HepG2 (cell line): Measurements from ENCODE around the gene CLDN14. TPM values are rescaled to one million over a fixed set of nuclear protein-coding genes. Genes with fewer than 3 reads are reported as not detected.

Experiments
- ATAC-seq: fragments of 200-7000 bp; cut with Tn5 transposase; 3 replicates; pipeline ENCODE4 v1.9.1; 2020; ENCODE audit warnings: mild to moderate bottlenecking, moderate library complexity
- BruUV-seq: library from RNA; stranded (reverse); fragments of 400-500 nt; replicated peaks from 2 replicates; lab custom pipeline; 2021; lab: Mats Ljungman, UMichigan
- CTCF ChIA-PET: fragments of 300-600 bp; formaldehyde crosslinking; extraction: SDS; loops from one replicate; lab custom pipeline; 2021; ENCODE audit warnings: low total read pairs, inconsistent platforms, low intra/inter-chr PET ratio; lab: Yijun Ruan, JAX
- POLR2A ChIA-PET: fragments of 350-600 bp; sonication (Branson Sonifier 250); formaldehyde crosslinking; loops from one replicate; lab custom pipeline; 2020; ENCODE audit warnings: antibody characterized with exemption, inconsistent platforms; lab: Yijun Ruan, JAX
- DNase-seq: peaks from one replicate; pipeline ENCODE4 v3.0.0-alpha.2; 2015; ENCODE audit warnings: low spot score
- FAIRE-seq: peaks from 3 replicates; lab custom pipeline; 2011; peaks lifted over from hg19 to GRCh38; lab: Jason Lieb, UNC
- H2AFZ ChIP-seq: one replicate; pipeline ENCODE4 v1.6.1; 2011; ENCODE audit warnings: low read length, inconsistent platforms
- H3K27ac ChIP-seq: fragments of 300-600 bp; 3 replicates; pipeline ENCODE4 v1.8.0; 2011; ENCODE audit warnings: mixed run types, mild to moderate bottlenecking, mixed read lengths, low read length, inconsistent platforms; ENCODE audit not compliant: insufficient read depth; ENCODE audit errors: extremely low read length
- H3K27me3 ChIP-seq, 2 experiments: fragments of 200-600 bp in 1 of 2; 2 replicates in 1 of 2; 3 replicates in 1 of 2; pipeline versions ENCODE4 v1.6.0 to v1.8.0; 2011; ENCODE audit warnings: low read length in 2 of 2, mild to moderate bottlenecking in 2 of 2, moderate library complexity in 2 of 2, inconsistent platforms in 1 of 2; ENCODE audit not compliant: insufficient read depth in 2 of 2, control insufficient read depth in 1 of 2
- H3K36me3 ChIP-seq, 2 experiments: fragments of 200-600 bp in 1 of 2; replicated peaks in 1 of 2; 2 replicates in 1 of 2; 3 replicates in 1 of 2; pipeline versions ENCODE4 v1.5.1 to v1.8.0; 2011; ENCODE audit warnings: low read length in 2 of 2, inconsistent platforms in 1 of 2; ENCODE audit not compliant: insufficient read depth in 2 of 2, control insufficient read depth in 1 of 2
- H3K4me1 ChIP-seq: 2 replicates; pipeline ENCODE4 v1.5.1; 2012; ENCODE audit warnings: low read length, inconsistent platforms; ENCODE audit not compliant: insufficient read depth
- H3K4me2 ChIP-seq: 2 replicates; pipeline ENCODE4 v1.6.0; 2011; ENCODE audit warnings: low read depth, low read length, inconsistent platforms
- H3K4me3 ChIP-seq, 3 experiments: fragments of 200-600 bp in 1 of 3; sonication (generic), shearing (Covaris generic) in 1 of 3; replicated peaks in 1 of 3; 2 replicates each; pipeline ENCODE4 v1.5.1; 2011 to 2016; ENCODE audit warnings: low read length in 3 of 3, inconsistent platforms in 2 of 3, low read depth in 2 of 3, mild to moderate bottlenecking in 2 of 3, control low read depth in 1 of 3, mixed read lengths in 1 of 3; ENCODE audit not compliant: insufficient read depth in 1 of 3
- H3K79me2 ChIP-seq: one replicate; pipeline ENCODE4 v1.6.1; 2011; ENCODE audit warnings: low read length, inconsistent platforms; ENCODE audit not compliant: insufficient read depth
- H3K9ac ChIP-seq: 2 replicates; pipeline ENCODE4 v1.6.0; 2011; ENCODE audit warnings: mild to moderate bottlenecking, low read depth, low read length, inconsistent platforms; ENCODE audit not compliant: insufficient read depth
- H3K9me3 ChIP-seq: 2 replicates; pipeline ENCODE4 v1.5.1; 2012; ENCODE audit warnings: mild to moderate bottlenecking, low read length
- H4K20me1 ChIP-seq: 2 replicates; pipeline ENCODE4 v1.6.0; 2011; ENCODE audit warnings: inconsistent platforms, mild to moderate bottlenecking, low read length, moderate library complexity; ENCODE audit not compliant: insufficient read depth
- EHMT2 ChIP-seq: fragments of 200-600 bp; sonication (generic); IDR thresholded peaks from 2 replicates; pipeline ENCODE4 v1.7.0; 2017; ENCODE audit warnings: antibody characterized with exemption, low read depth, low read length, borderline replicate concordance
- FOSL2 ChIP-seq: sonication (generic); formaldehyde crosslinking; IDR thresholded peaks from 2 replicates; pipeline ENCODE4 v1.4.0; 2020; ENCODE audit warnings: missing genetic modification reagents
- HNRNPLL ChIP-seq: fragments of 200-400 bp; formaldehyde crosslinking; IDR thresholded peaks from 2 replicates; pipeline ENCODE4 v1.6.1; 2017; ENCODE audit warnings: mild to moderate bottlenecking, low read depth, low read length; ENCODE audit not compliant: poor library complexity, severe bottlenecking
- IKZF1 ChIP-seq: fragments of 450-650 bp; IDR thresholded peaks from 2 replicates; pipeline ENCODE4 v1.7.1; 2016
- NFRKB ChIP-seq: fragments of 450-650 bp; IDR thresholded peaks from 2 replicates; pipeline ENCODE4 v1.6.1; 2017
- POLR2A ChIP-seq, 2 experiments: IDR thresholded peaks; 2 replicates each; pipeline ENCODE4 v1.6.1; 2011; ENCODE audit warnings: low read depth in 2 of 2, low read length in 2 of 2, mild to moderate bottlenecking in 1 of 2, moderate library complexity in 1 of 2; ENCODE audit not compliant: insufficient read depth in 1 of 2
- PRMT3 ChIP-seq: sonication (generic); formaldehyde crosslinking; IDR thresholded peaks from 2 replicates; pipeline ENCODE4 v1.8.1; 2022; ENCODE audit warnings: low read depth, mild to moderate bottlenecking, moderate library complexity, missing genetic modification reagents, borderline replicate concordance
- SOX13 ChIP-seq, 3 experiments: fragments of 450-650 bp in 1 of 3; sonication (generic) in 1 of 3; formaldehyde crosslinking in 1 of 3; IDR thresholded peaks in 2 of 3; conservative IDR thresholded peaks in 1 of 3; 2 replicates each; pipeline versions ENCODE4 v1.5.0 to v1.6.1; 2016 to 2020; ENCODE audit warnings: antibody characterized with exemption in 1 of 3, mild to moderate bottlenecking in 1 of 3, missing compliant biosample characterization in 1 of 3, missing genetic modification reagents in 1 of 3, moderate library complexity in 1 of 3
- SYNCRIP ChIP-seq: fragments of 200-400 bp; formaldehyde crosslinking; IDR thresholded peaks from 2 replicates; pipeline ENCODE4 v1.6.1; 2018; ENCODE audit warnings: mild to moderate bottlenecking, low read depth, low read length; ENCODE audit not compliant: insufficient read depth
- ZNF619 ChIP-seq: sonication (generic); formaldehyde crosslinking; IDR thresholded peaks from 2 replicates; pipeline ENCODE4 v1.4.0; 2020; ENCODE audit warnings: mild to moderate bottlenecking, missing genetic modification reagents
- ZNF629 ChIP-seq: sonication (generic); formaldehyde crosslinking; conservative IDR thresholded peaks from 2 replicates; pipeline ENCODE4 v1.5.0; 2020; ENCODE audit warnings: missing genetic modification reagents
- ZNF7 ChIP-seq: IDR thresholded peaks from 2 replicates; pipeline ENCODE4 v1.6.1; 2016; ENCODE audit warnings: missing biosample characterization, missing genetic modification reagents
- WGBS: methylation state at CpG from one replicate; pipeline ENCODE4 v1.1.6; 2017; ENCODE audit warnings: low lambda C conversion rate; 5-methylcytosine and 5-hydroxymethylcytosine counted together
- in situ Hi-C: cut with HindIII; loops from 2 replicates; pipeline ENCODE4 v1.10.0; 2017; ENCODE audit warnings: low pct_unique_long_range_greater_than_20kb; ENCODE audit not compliant: extremely low pct_ligation_motif_present
- intact Hi-C: fragments of 100-400 bp; cut with micrococcal nuclease; formaldehyde crosslinking; loops from one replicate; pipeline ENCODE4 v1.10.0; 2022; ENCODE audit not compliant: unreplicated experiment
- polyA plus RNA-seq, 8 experiments: library from polyadenylated mRNA; depleted of rRNA in 3 of 8; stranded (reverse) in 7 of 8; unstranded in 1 of 8; fragments of >200 nt; fragmentation: Illumina TruSeq in 4 of 8; extraction: Trizol in 4 of 8; gene quantifications; 2 replicates each; pipeline versions ENCODE4 v1.2.1 to v1.2.3, GENCODE V29; 2011 to 2016; ENCODE audit warnings: low read depth in 4 of 8, missing spikeins in 1 of 8, mixed read lengths in 1 of 8; ENCODE audit not compliant: insufficient read depth in 1 of 8
- total RNA-seq, 5 experiments: library from RNA; depleted of rRNA; stranded (reverse); fragments of >200 nt; fragmentation: Illumina TruSeq; extraction: Trizol; gene quantifications; 2 replicates each; pipeline ENCODE4 v1.2.3, GENCODE V29; 2016; ENCODE audit warnings: low read depth in 1 of 5
- TF ChIP-seq, protein P1 (sequence below): sonication (generic); formaldehyde crosslinking; IDR thresholded peaks from 2 replicates; pipeline ENCODE4 v1.5.1; 2020; ENCODE audit warnings: mild to moderate bottlenecking, missing genetic modification reagents, borderline replicate concordance

The CLDN14 gene
- total and polyA plus RNA-seq, 2 of the 13 experiments (the other 11 are each of a cell fraction or from before 2014, with no cell fraction given), result 1.1 to 1.4 TPM

DNA sequence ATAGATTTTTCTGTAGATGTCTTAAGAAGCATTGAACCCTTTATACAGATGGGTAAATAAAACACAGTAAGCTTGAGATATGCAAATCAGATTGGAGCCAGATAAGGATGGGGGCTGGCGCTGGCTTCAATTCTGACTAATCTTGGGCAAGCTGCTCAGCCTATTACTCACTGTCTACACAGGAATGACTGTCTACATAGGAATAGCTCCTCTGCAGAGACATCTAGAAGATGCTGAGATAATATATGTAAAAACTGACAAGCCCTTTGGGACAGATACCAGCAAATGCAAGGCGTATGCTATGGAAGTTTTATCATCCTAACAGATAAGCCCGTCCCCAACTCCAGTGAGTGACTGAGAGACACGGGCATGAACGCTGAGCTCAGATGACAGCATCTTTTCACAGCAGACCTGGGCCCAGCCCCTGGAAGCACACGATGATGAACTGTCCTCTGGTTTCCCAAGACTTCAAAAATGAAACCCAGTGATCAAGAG is 1.7 kb downstream of the CLDN14 start:
- H3K4me3 ChIP-seq, result peak overlapping the region; percentile 50 to 79 (median 54)
- FAIRE-seq (no peak), ATAC-seq (no peak), DNase-seq (no peak)
- H3K4me2 ChIP-seq, result peak overlapping the region; percentile 96
- no peaks in the 10 kb centered on the region; a peak in 1 of 5 replicates for H3K27me3 ChIP-seq
- H3K9me3 ChIP-seq, result no peaks in the 10 kb centered on the region
- ChIA-PET POLR2A (interaction anchor here (0.6 to 3.4 kb wide), 4 partner anchors 11 to 275 kb away, joined by 3 to 15 read pairs (median 8); no protein-coding TSS in a partner anchor), CTCF (no interaction called here)
- H3K9ac ChIP-seq, result peak overlapping the region; percentile 75
- H4K20me1 ChIP-seq, result no peaks in the 10 kb centered on the region
- peaks cover 72% of the 10 kb centered on the region for H3K4me1 ChIP-seq
- in situ Hi-C loops, result no loop called here
- TF ChIP-seq NFRKB (no peak), FOSL2 (CRISPR knock-in tag) (0 out of 2 replicates have a peak, but pooled peaks have one; percentile 9), IKZF1 (no peak), SYNCRIP (no peak), ZNF619 (CRISPR knock-in tag) (no peak), EHMT2 (no peak), SOX13 (IDR thresholded peaks at IDR 0.05) (no peak), SOX13 (CRISPR knock-in tag; conservative IDR thresholded peaks at IDR 0.05 in 1 of 2, IDR thresholded peaks at IDR 0.05 in 1 of 2) (no peak), POLR2A (IDR thresholded peaks at IDR 0.05; ENCODE audit: insufficient read depth in 1 of 2, low read depth in 2 of 2, low read length in 2 of 2) (peak in 1 of 2 experiments; percentile 19; a peak in 1 of 4 replicates), ZNF629 (CRISPR knock-in tag) (peak; percentile 47; the same call in 1 of the 2 replicates), ZNF7 (CRISPR knock-in tag) (no peak), HNRNPLL (no peak), PRMT3 (CRISPR knock-in tag) (no peak)
- TF ChIP-seq, protein P1, sequence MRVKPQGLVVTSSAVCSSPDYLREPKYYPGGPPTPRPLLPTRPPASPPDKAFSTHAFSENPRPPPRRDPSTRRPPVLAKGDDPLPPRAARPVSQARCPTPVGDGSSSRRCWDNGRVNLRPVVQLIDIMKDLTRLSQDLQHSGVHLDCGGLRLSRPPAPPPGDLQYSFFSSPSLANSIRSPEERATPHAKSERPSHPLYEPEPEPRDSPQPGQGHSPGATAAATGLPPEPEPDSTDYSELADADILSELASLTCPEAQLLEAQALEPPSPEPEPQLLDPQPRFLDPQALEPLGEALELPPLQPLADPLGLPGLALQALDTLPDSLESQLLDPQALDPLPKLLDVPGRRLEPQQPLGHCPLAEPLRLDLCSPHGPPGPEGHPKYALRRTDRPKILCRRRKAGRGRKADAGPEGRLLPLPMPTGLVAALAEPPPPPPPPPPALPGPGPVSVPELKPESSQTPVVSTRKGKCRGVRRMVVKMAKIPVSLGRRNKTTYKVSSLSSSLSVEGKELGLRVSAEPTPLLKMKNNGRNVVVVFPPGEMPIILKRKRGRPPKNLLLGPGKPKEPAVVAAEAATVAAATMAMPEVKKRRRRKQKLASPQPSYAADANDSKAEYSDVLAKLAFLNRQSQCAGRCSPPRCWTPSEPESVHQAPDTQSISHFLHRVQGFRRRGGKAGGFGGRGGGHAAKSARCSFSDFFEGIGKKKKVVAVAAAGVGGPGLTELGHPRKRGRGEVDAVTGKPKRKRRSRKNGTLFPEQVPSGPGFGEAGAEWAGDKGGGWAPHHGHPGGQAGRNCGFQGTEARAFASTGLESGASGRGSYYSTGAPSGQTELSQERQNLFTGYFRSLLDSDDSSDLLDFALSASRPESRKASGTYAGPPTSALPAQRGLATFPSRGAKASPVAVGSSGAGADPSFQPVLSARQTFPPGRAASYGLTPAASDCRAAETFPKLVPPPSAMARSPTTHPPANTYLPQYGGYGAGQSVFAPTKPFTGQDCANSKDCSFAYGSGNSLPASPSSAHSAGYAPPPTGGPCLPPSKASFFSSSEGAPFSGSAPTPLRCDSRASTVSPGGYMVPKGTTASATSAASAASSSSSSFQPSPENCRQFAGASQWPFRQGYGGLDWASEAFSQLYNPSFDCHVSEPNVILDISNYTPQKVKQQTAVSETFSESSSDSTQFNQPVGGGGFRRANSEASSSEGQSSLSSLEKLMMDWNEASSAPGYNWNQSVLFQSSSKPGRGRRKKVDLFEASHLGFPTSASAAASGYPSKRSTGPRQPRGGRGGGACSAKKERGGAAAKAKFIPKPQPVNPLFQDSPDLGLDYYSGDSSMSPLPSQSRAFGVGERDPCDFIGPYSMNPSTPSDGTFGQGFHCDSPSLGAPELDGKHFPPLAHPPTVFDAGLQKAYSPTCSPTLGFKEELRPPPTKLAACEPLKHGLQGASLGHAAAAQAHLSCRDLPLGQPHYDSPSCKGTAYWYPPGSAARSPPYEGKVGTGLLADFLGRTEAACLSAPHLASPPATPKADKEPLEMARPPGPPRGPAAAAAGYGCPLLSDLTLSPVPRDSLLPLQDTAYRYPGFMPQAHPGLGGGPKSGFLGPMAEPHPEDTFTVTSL (CRISPR knock-in tag), result peak; percentile 43; the same call in 1 of the 2 replicates
- WGBS, result 7% methylated on average over 4 of the region's 6 CpGs
- H3K36me3 ChIP-seq, result no peaks in the 10 kb centered on the region
- H3K79me2 ChIP-seq, result peaks cover 15% of the 10 kb centered on the region
- no TSS peak for BruUV-seq
- peak overlapping the region; percentile 89 for H3K27ac ChIP-seq
- intact Hi-C loops, result loop anchor here (2.0 kb wide), 1 partner anchor 57 kb away; no protein-coding TSS in a partner anchor
- H2AFZ ChIP-seq, result no peak overlapping the region
